Endothelial cell of hepatic sinusoid (primary cell): Measurements from ENCODE around the gene VPREB3.

Experiments used
- in situ Hi-C: cut with HindIII; loops from 2 replicates; pipeline ENCODE4 v1.10.0; 2017; ENCODE audit warnings: low sequenced_read_pairs

Gene VPREB3

GRCh38 chr22:23705358-23705757 lies 48.9 kb downstream of the VPREB3 start:
- in situ Hi-C loops = no loop called here

- in situ Hi-C loops = no loop called here
Observed at GRCh38 chr22:23704829-23705228, 49.4 kb downstream of the VPREB3 start.

DNA sequence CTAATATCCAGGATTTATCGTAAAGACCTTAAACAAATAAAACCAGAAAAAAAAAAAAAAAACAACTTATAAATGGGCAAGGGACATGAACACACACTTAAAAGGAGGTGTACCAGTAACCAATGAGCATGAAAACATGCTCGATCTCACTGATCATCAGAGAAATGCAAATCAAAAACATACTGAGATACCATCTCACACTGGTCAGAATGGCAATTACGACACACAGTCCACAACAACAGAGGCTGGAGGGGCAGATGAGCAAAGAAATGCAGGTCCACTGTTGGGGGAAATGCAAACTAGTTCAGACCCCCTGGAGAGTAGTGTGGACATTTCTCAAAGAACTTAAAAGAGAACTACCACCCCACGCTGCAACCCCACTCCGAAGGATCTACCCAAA lies 50.2 kb downstream of the VPREB3 start:
- in situ Hi-C loops = no loop called here
